Mesendoderm (in vitro differentiated cells): ENCODE measurements around the gene ENHO.
A peak's percentile ranks its signal among the peaks of the same experiment; 100 is the strongest.

Experiments used
- DNase-seq: peaks from one replicate; pipeline ENCODE4 v3.0.0; 2013
- H2AK5ac ChIP-seq: 2 replicates; pipeline ENCODE4 v1.6.1; 2013; ENCODE audit warnings: low read length, inconsistent platforms
- H2BK120ac ChIP-seq: 2 replicates; pipeline ENCODE4 v1.6.1; 2013; ENCODE audit warnings: low read depth, mild to moderate bottlenecking, low read length, moderate library complexity, mixed read lengths
- H2BK15ac ChIP-seq: replicated peaks from 2 replicates; pipeline ENCODE4 v1.6.1; 2013; ENCODE audit warnings: low read depth, mild to moderate bottlenecking, moderate library complexity
- H2BK5ac ChIP-seq: 2 replicates; pipeline ENCODE4 v1.6.1; 2013; ENCODE audit warnings: low read length, inconsistent platforms
- H3K18ac ChIP-seq: 2 replicates; pipeline ENCODE4 v1.6.1; 2013; ENCODE audit warnings: mild to moderate bottlenecking, low read length, mixed read lengths
- H3K23ac ChIP-seq: one replicate; pipeline ENCODE4 v1.6.1; 2013; ENCODE audit warnings: low read length
- H3K27ac ChIP-seq: 2 replicates; pipeline ENCODE4 v1.5.1; 2013; ENCODE audit warnings: low read depth, mild to moderate bottlenecking, inconsistent platforms, low read length, moderate library complexity
- H3K27me3 ChIP-seq: 2 replicates; pipeline ENCODE4 v1.6.1; 2013; ENCODE audit warnings: low read length, control low read depth, mild to moderate bottlenecking, inconsistent platforms; ENCODE audit not compliant: insufficient read depth, poor library complexity
- H3K36me3 ChIP-seq: 2 replicates; pipeline ENCODE4 v1.6.1; 2013; ENCODE audit warnings: low read length, inconsistent platforms; ENCODE audit not compliant: control insufficient read depth, insufficient read depth
- H3K4ac ChIP-seq: one replicate; pipeline ENCODE4 v1.6.1; 2013; ENCODE audit warnings: low read depth, mild to moderate bottlenecking, low read length, moderate library complexity
- H3K4me1 ChIP-seq: 2 replicates; pipeline ENCODE4 v1.6.1; 2013; ENCODE audit warnings: low read depth, low read length, inconsistent platforms; ENCODE audit not compliant: control insufficient read depth
- H3K4me2 ChIP-seq: 2 replicates; pipeline ENCODE4 v1.6.1; 2013; ENCODE audit warnings: low read length
- H3K4me3 ChIP-seq: 2 replicates; pipeline ENCODE4 v1.5.1; 2013; ENCODE audit warnings: mild to moderate bottlenecking, low read length
- H3K56ac ChIP-seq: one replicate; pipeline ENCODE4 v1.6.1; 2013; ENCODE audit warnings: low read length
- H3K79me1 ChIP-seq: 2 replicates; pipeline ENCODE4 v1.6.1; 2013; ENCODE audit warnings: low read length, inconsistent platforms
- H3K79me2 ChIP-seq: 2 replicates; pipeline ENCODE4 v1.6.1; 2013; ENCODE audit warnings: mild to moderate bottlenecking, low read length; ENCODE audit not compliant: control insufficient read depth, insufficient read depth
- H3K9ac ChIP-seq: 2 replicates; pipeline ENCODE4 v1.6.1; 2013; ENCODE audit warnings: low read length, inconsistent platforms
- H4K5ac ChIP-seq: one replicate; pipeline ENCODE4 v1.6.1; 2013; ENCODE audit warnings: low read length
- H4K8ac ChIP-seq: one replicate; pipeline ENCODE4 v1.6.1; 2013; ENCODE audit warnings: low read depth, mild to moderate bottlenecking, control low read depth, low read length, moderate library complexity
- WGBS: extraction: QIAGEN DNeasy Blood & Tissue Kit; methylation state at CpG from one replicate; pipeline ENCODE4 v1.1.7; 2013; ENCODE audit warnings: low lambda C conversion rate, missing lambda C conversion rate; ENCODE audit not compliant: insufficient coverage; ENCODE audit errors: extremely low coverage; 5-methylcytosine and 5-hydroxymethylcytosine counted together

Gene ENHO

DNA sequence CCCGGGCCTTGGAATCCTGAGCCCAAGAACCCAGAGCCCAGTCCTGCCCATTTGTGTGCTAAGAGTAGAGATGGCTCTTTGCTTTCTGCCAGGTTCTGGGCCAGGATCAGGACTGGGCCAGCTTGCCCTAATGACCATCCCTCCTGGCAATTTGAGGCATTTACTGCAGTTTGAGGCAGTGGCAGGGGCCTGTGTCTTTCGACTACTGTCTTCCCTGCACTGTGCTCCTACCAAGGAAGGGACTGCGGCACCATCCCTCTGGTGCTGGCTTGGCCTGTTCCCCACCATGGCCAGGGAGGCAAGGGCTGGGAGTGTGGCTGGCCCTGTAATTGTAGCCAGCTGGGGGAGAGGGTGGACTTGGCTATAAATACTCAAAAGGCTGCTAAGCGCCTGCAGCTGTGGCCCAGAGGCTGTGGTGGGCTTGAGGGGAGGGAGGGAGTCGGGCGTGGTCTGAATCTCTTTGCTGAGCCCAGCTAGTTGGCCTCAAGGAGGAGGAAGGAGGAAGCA is 4.6 kb downstream of the ENHO start:
- no peak overlapping the region for H4K5ac ChIP-seq
- no peak overlapping the region for H2BK5ac ChIP-seq
- no peak overlapping the region for H2AK5ac ChIP-seq
- no peaks in the 10 kb centered on the region for H3K36me3 ChIP-seq
- DNase-seq: no peak
- H3K79me2 ChIP-seq: no peaks in the 10 kb centered on the region
- no peaks in the 10 kb centered on the region for H3K79me1 ChIP-seq
- no CpG with 5 or more reads among the region's 6 CpGs for WGBS
- no peak overlapping the region for H3K9ac ChIP-seq
- H3K4me1 ChIP-seq: peaks cover 10% of the 10 kb centered on the region
- no peaks in the 10 kb centered on the region for H3K27me3 ChIP-seq
- H3K18ac ChIP-seq: no peak overlapping the region
- no peak overlapping the region for H3K27ac ChIP-seq
- no peak overlapping the region for H3K4me2 ChIP-seq
- no peak overlapping the region for H3K4me3 ChIP-seq
- H2BK15ac ChIP-seq: no peak overlapping the region
- no peak overlapping the region for H4K8ac ChIP-seq
- no peak overlapping the region for H3K56ac ChIP-seq
- no peak overlapping the region for H3K4ac ChIP-seq
- no peak overlapping the region for H2BK120ac ChIP-seq
- peak overlapping the region; percentile 45 for H3K23ac ChIP-seq

DNA sequence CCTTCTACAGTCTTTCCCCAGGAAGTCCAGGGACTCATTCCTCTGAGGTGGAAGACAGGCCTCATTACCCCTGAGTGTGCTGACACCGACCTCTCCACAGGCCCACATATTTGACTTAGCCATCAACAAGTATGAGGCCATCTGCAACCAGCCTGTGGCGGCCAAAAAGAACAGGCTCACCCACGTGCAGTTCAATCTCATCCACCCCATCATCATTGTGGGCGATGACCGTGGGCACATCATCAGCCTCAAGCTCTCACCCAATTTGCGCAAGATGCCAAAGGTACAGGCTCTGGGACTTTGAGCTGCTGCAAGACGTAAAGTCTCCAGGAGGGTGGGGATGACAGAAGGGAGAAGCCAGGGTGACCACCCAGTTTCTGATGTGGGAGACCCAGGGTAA is 5.6 kb downstream of the ENHO start:
- no peaks in the 10 kb centered on the region for H3K79me2 ChIP-seq

DNA sequence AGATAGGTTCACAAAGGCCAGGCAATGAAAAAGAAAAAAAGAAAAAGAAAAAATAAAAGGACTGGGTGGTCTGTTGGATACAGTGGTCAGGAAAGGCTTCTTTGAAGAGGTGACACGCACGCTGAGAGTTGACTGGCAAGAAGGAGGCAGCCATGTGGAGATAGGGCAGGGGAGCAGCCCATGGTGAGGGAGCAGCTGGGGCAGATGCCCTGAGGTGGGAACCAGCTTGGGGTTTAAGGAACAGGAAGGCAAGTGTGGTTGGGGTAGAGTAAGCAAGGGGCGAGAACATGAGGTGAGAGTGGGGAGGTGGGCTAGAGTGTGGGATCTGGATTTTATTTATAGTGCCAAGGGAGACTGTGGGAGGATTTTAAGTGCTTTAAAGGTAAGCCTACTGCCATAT is 6.8 kb downstream of the ENHO start:
- H3K27me3 ChIP-seq: no peaks in the 10 kb centered on the region

More for the DNA sequence above, 5.6 kb downstream of the ENHO start:
- H3K18ac ChIP-seq: no peak overlapping the region
- H2BK120ac ChIP-seq: no peak overlapping the region
- peaks cover 14% of the 10 kb centered on the region for H3K4me1 ChIP-seq
- no peak overlapping the region for H4K5ac ChIP-seq
- H3K4me2 ChIP-seq: no peak overlapping the region
- H3K4ac ChIP-seq: no peak overlapping the region
- H3K27ac ChIP-seq: no peak overlapping the region
- WGBS: no CpG with 5 or more reads among the region's 7 CpGs
- no peak overlapping the region for H2BK15ac ChIP-seq
- H3K4me3 ChIP-seq: no peak overlapping the region
- H3K36me3 ChIP-seq: no peaks in the 10 kb centered on the region
- H3K23ac ChIP-seq: no peak overlapping the region
- DNase-seq: no peak
- H3K9ac ChIP-seq: no peak overlapping the region
- H3K56ac ChIP-seq: no peak overlapping the region
- H3K27me3 ChIP-seq: no peaks in the 10 kb centered on the region
- H2BK5ac ChIP-seq: no peak overlapping the region
- H2AK5ac ChIP-seq: no peak overlapping the region
- H3K79me1 ChIP-seq: no peaks in the 10 kb centered on the region
- H4K8ac ChIP-seq: no peak overlapping the region

DNA sequence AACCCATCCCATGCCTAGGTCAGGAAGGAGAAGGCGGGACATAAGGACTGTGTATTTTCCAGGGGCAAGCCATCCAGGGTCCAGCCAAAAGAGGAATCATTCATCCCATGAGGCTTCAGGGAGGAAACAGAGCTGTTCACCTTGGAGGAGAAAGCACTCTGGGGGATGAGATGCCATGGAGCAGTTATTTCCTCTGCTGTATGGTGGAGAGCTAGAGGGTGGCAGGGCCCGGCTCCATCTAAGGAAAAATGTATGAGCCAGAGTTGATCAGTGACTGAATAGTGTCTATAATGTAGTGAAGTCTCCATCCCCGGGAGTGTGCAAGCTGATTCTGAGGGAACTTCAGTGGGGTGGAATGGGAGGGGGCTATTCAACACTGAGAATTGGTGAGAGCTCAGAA is 8.0 kb downstream of the ENHO start:
- Histone ChIP-seq H3K79me1 (no peaks in the 10 kb centered on the region), H4K5ac (no peak overlapping the region), H3K4ac (no peak overlapping the region), H3K4me2 (no peak overlapping the region), H2BK5ac (no peak overlapping the region), H2BK120ac (no peak overlapping the region), H2BK15ac (no peak overlapping the region), H3K27ac (no peak overlapping the region), H3K56ac (no peak overlapping the region), H3K27me3 (no peaks in the 10 kb centered on the region), H3K36me3 (no peaks in the 10 kb centered on the region), H3K79me2 (no peaks in the 10 kb centered on the region), H3K23ac (no peak overlapping the region), H4K8ac (no peak overlapping the region), H3K9ac (no peak overlapping the region), H2AK5ac (no peak overlapping the region), H3K18ac (no peak overlapping the region), H3K4me1 (peaks cover 20% of the 10 kb centered on the region), H3K4me3 (no peak overlapping the region)
- no peak for DNase-seq
- no CpG with 5 or more reads among the region's 3 CpGs for WGBS

More for the DNA sequence above, 6.8 kb downstream of the ENHO start:
- Histone ChIP-seq H3K18ac (no peak overlapping the region), H3K56ac (no peak overlapping the region), H2AK5ac (no peak overlapping the region), H2BK120ac (no peak overlapping the region), H3K23ac (no peak overlapping the region), H4K8ac (no peak overlapping the region), H3K4ac (no peak overlapping the region), H3K27ac (no peak overlapping the region), H3K79me2 (no peaks in the 10 kb centered on the region), H3K4me2 (no peak overlapping the region), H3K79me1 (no peaks in the 10 kb centered on the region), H4K5ac (no peak overlapping the region), H3K4me1 (peaks cover 14% of the 10 kb centered on the region), H3K4me3 (no peak overlapping the region), H2BK5ac (no peak overlapping the region), H3K9ac (no peak overlapping the region), H2BK15ac (no peak overlapping the region), H3K36me3 (no peaks in the 10 kb centered on the region)
- no CpG with 5 or more reads among the region's 3 CpGs for WGBS
- no peak for DNase-seq

DNA sequence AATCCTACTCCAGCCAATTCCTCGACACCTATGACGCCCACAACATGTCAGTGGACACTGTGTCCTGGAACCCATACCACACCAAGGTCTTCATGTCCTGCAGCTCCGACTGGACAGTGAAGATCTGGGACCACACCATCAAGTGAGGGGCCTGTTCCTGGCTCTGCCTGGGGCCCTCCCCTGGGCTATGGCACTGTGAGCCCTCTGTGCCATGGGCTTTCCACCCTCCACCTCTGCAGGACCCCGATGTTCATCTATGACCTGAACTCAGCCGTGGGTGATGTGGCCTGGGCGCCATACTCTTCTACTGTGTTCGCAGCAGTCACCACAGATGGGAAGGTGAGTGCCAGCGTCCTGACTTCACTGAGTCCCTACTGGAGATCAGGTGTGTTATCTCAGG is 8.4 kb downstream of the ENHO start:
- Histone ChIP-seq H3K27ac (no peak overlapping the region), H3K79me1 (no peaks in the 10 kb centered on the region), H3K79me2 (no peaks in the 10 kb centered on the region), H2AK5ac (no peak overlapping the region), H2BK15ac (no peak overlapping the region), H3K27me3 (no peaks in the 10 kb centered on the region), H3K9ac (no peak overlapping the region), H2BK5ac (no peak overlapping the region), H3K4me2 (no peak overlapping the region), H2BK120ac (no peak overlapping the region), H3K4ac (no peak overlapping the region), H3K36me3 (no peaks in the 10 kb centered on the region), H4K5ac (no peak overlapping the region), H3K4me1 (peaks cover 20% of the 10 kb centered on the region), H4K8ac (no peak overlapping the region), H3K4me3 (no peak overlapping the region), H3K56ac (peak overlapping the region; percentile 35), H3K18ac (no peak overlapping the region), H3K23ac (no peak overlapping the region)
- DNase-seq: no peak
- WGBS: no CpG with 5 or more reads among the region's 8 CpGs

DNA sequence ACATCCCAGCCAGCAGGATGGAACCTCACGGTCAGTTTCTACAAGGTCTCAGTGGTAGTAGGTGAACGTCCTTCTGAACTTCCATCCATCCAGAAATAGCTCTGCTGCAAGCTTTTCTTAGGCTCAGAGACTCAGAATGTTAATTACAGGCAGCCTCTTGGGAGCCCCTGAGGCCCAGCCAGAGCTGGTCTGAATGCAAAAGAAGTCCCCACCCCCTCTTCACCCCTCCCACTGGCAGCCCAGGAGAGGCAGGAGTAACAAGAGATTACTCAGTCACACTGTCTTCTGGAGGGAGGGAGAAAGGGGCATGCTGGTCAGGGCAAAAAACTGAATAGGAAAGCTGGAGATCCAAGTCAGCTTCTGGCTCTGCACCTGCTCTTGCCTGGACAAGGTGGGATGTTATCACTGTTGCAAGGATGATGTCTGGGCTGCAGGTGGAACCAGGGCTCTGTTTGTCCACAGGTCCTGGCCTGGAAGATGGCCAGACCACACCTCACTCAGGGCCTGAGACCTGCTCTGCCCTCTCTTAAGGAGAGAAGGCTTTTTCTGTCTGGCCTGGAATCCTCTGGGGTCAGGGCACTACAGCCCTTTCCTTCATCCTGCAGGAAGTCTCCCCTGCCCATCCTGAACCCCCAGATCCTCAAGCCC is 9.1 kb downstream of the ENHO start:
- Histone ChIP-seq H3K23ac (no peak overlapping the region), H3K79me1 (no peaks in the 10 kb centered on the region), H3K4me1 (peaks cover 20% of the 10 kb centered on the region), H2AK5ac (no peak overlapping the region), H4K5ac (no peak overlapping the region), H3K27ac (peak overlapping the region; percentile 10), H2BK15ac (no peak overlapping the region), H2BK5ac (no peak overlapping the region), H3K4me2 (no peak overlapping the region), H3K4ac (no peak overlapping the region), H4K8ac (no peak overlapping the region), H3K36me3 (no peaks in the 10 kb centered on the region), H3K79me2 (no peaks in the 10 kb centered on the region), H3K27me3 (no peaks in the 10 kb centered on the region), H3K56ac (peak overlapping the region; percentile 43), H3K4me3 (no peak overlapping the region), H3K9ac (peak overlapping the region; percentile 13), H2BK120ac (no peak overlapping the region), H3K18ac (no peak overlapping the region)
- DNase-seq: peak; percentile 86
- no CpG with 5 or more reads among the region's 2 CpGs for WGBS
